Neural crest cell (in vitro differentiated cells): ENCODE measurements around the gene CDKN1C. TPM values are rescaled to one million over a fixed set of nuclear protein-coding genes. Genes with fewer than 3 reads are reported as not detected.
A peak's percentile ranks its signal among the peaks of the same experiment; 100 is the strongest.

Source experiments
- DNase-seq: peaks from one replicate; pipeline ENCODE4 v3.0.0; 2021; ENCODE audit warnings: low read depth, mixed read lengths, low spot score
- H3K27ac Mint-ChIP-seq: one replicate; pipeline ENCODE4 v1.8.0; 2021; ENCODE audit warnings: mild to moderate bottlenecking, mixed read lengths; ENCODE audit not compliant: unreplicated experiment
- H3K27me3 Mint-ChIP-seq: 2 replicates; pipeline ENCODE4 v1.8.0; 2021; ENCODE audit warnings: low read depth, mild to moderate bottlenecking, mixed read lengths
- H3K36me3 Mint-ChIP-seq: 2 replicates; pipeline ENCODE4 v1.8.0; 2021; ENCODE audit warnings: low read depth, mild to moderate bottlenecking, mixed read lengths
- H3K4me1 Mint-ChIP-seq: 2 replicates; pipeline ENCODE4 v1.8.0; 2021; ENCODE audit warnings: mixed read lengths
- H3K4me3 Mint-ChIP-seq: one replicate; pipeline ENCODE4 v1.8.0; 2021; ENCODE audit warnings: mild to moderate bottlenecking, mixed read lengths
- H3K9me3 Mint-ChIP-seq: 2 replicates; pipeline ENCODE4 v1.8.0; 2021; ENCODE audit warnings: mixed read lengths
- CTCF ChIP-seq: fragments of 200-600 bp; sonication (generic); conservative IDR thresholded peaks from 2 replicates; pipeline ENCODE4 v1.5.0; 2021; ENCODE audit warnings: antibody characterized with exemption, mild to moderate bottlenecking
- long read RNA-seq: library from polyadenylated mRNA; unstranded; transcript quantifications from one replicate; pipeline ENCODE4 v2.0.0, GENCODE V29; 2020
- total RNA-seq: library from RNA; stranded (reverse); gene quantifications from 2 replicates; pipeline ENCODE4 v1.2.1, GENCODE V29; 2021

The CDKN1C gene
- total RNA-seq: 78.3 and 80.0 TPM in 2 replicates
- long read RNA-seq, partial matches to known transcripts: 0 of 3 reads
- long read RNA-seq, other reads (novel, unspliced or antisense): 0 of 3 reads

DNA sequence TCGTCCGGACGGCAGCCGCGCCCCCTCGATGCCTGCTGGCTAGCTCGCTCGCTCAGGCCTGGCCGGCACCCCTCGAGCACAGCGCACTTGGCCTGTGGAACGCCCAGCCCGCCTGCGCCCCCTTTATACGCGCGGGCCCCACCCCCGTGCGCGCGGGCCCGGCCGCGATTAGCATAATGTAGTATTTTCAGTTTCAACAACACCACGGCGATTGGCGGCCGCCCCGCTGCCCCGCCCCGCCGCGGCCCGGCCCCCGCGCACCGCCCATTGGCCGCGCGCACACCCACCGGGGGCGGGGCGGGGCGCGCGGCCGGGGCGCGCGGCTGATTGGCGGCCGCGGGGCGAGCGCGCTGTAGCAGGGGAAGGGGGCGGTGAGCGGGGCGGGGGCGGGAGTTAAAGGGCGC is at the start of gene CDKN1C:
Gene CDKN1C (minus strand): TSS at position 98 of the 404 bp plus-strand sequence. CDS start 319 bp downstream, outside the sequence.
- DNase-seq: peak; percentile 86
- no peak for TF ChIP-seq CTCF
- Mint-ChIP-seq H3K36me3 (no peaks in the 10 kb centered on the region), H3K9me3 (no peaks in the 10 kb centered on the region), H3K27me3 (peaks cover 16% of the 10 kb centered on the region), H3K27ac (peak within 1 kb of the TSS; percentile 84), H3K4me1 (peaks cover 34% of the 10 kb centered on the region), H3K4me3 (peak within 1 kb of the TSS; percentile 92)

- Mint-ChIP-seq H3K36me3 (peaks cover 24% of the 10 kb centered on the region), H3K4me1 (peaks cover 9% of the 10 kb centered on the region), H3K9me3 (peaks cover 11% of the 10 kb centered on the region), H3K27me3 (peaks cover 42% of the 10 kb centered on the region), H3K4me3 (peak overlapping the region; percentile 23), H3K27ac (no peak overlapping the region)
- TF ChIP-seq CTCF: no peak
- no peak for DNase-seq
These were observed 49.1 kb upstream of the CDKN1C start for GRCh38 chr11:2934611-2935239.

DNA sequence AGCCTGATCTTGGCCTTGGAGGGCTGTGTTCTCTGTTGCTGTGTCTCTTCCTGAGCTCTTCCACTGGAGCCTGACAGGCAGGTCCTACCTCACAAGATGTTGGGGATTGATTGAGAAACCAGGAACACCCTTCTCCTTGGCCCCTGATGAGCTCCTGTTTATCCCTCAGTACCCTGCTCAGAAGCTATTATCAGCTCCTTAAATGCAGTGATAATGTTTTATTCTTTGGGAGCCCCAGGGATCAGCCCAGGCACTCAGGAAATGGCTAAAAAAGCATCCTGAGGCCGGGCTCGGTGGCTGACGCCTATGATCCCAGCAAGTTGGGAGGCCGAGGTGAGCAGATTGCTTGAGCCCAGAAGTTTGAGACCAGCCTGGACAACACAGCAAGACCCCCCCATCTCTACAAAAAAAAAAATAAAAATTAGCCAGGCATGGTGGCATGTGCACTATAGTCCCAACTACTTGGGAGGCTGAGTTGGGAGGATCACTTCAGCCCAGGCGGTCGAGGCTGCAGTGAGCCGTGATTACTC is 48.5 kb upstream of the CDKN1C start:
- no peak for DNase-seq
- H3K4me1 Mint-ChIP-seq: peaks cover 9% of the 10 kb centered on the region
- peaks cover 21% of the 10 kb centered on the region for H3K36me3 Mint-ChIP-seq
- H3K27ac Mint-ChIP-seq: peak overlapping the region; percentile 28
- H3K9me3 Mint-ChIP-seq: peaks cover 10% of the 10 kb centered on the region
- no peak for TF ChIP-seq CTCF
- no peak overlapping the region for H3K4me3 Mint-ChIP-seq
- H3K27me3 Mint-ChIP-seq: peaks cover 43% of the 10 kb centered on the region

DNA sequence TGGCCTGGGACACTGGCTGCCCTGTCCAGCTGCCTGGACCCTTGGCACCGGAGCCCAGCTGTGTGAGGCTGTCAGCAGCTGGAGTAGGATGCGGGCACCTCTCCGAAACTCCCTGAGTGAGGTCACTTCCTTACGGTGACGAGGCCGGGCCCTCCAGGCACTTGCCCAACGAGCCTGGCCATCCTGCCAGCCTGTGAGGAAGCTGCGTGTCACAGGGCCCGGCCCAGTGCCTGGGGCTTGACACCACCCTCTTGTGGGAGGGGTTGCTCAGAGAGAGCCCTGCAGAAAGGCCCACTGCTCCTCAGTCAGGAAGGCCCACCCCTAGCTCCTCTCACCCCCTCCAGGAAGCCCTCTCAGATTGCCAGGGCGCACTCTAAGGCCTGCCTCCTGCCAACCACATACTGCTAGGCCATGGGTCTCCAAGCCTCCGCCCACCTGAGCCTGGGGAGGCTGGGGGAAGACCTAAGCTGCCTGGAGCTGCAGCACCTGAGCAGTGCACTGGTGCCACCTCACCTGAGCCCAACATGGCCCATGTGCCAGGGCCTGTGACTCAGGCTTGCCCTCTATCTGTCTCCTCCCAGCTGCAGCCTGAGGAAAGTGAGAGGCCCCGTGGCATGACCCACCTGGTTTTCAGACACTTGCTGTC is 47.9 kb upstream of the CDKN1C start:
- Mint-ChIP-seq H3K4me1 (peaks cover 11% of the 10 kb centered on the region), H3K4me3 (no peak overlapping the region), H3K27ac (peak overlapping the region; percentile 28), H3K27me3 (peaks cover 43% of the 10 kb centered on the region), H3K9me3 (peaks cover 4% of the 10 kb centered on the region), H3K36me3 (peaks cover 15% of the 10 kb centered on the region)
- DNase-seq: no peak
- no peak for TF ChIP-seq CTCF

- Mint-ChIP-seq H3K36me3 (peaks cover 9% of the 10 kb centered on the region), H3K4me1 (peaks cover 15% of the 10 kb centered on the region), H3K4me3 (peak overlapping the region; percentile 34), H3K9me3 (peaks cover 2% of the 10 kb centered on the region), H3K27ac (no peak overlapping the region), H3K27me3 (peaks cover 48% of the 10 kb centered on the region)
- TF ChIP-seq CTCF: no peak
- no peak for DNase-seq
These were observed 47.3 kb upstream of the CDKN1C start for GRCh38 chr11:2932850-2933251.
